ENCODE data around the gene CEP350. TPM values are rescaled to one million over a fixed set of nuclear protein-coding genes. Genes with fewer than 3 reads are reported as not detected.

The CEP350 gene
- total RNA-seq, 2 donors from 2014 or later = 43.3 to 67.4 TPM

DNA sequence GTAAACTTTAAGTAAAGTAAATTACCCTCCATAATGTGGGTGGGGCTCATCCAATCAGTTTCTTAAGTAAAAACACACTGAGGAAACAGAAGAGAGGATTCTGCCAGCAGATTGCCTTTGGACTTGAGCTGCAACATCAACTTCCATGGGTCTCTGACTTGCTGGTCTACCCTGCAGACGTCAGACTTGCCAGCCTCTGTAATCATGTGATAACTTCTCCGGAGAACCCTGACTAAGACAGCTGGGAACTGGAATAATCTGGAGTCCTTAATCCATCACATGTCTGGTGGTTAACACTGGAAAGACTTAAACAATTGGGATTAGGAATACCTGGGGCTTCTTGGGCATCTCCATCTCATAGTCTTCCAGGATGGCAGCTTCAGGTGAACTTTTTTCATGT, 13.2 kb upstream of the CEP350 start:
- no peaks in the 10 kb centered on the region for H3K36me3 ChIP-seq
- TF ChIP-seq CTCF (IDR thresholded peaks at IDR 0.05) = no peak
- TF ChIP-seq POLR2AphosphoS5 (IDR thresholded peaks at IDR 0.05) = no peak
- TF ChIP-seq POLR2A (IDR thresholded peaks at IDR 0.05) = no peak

DNA sequence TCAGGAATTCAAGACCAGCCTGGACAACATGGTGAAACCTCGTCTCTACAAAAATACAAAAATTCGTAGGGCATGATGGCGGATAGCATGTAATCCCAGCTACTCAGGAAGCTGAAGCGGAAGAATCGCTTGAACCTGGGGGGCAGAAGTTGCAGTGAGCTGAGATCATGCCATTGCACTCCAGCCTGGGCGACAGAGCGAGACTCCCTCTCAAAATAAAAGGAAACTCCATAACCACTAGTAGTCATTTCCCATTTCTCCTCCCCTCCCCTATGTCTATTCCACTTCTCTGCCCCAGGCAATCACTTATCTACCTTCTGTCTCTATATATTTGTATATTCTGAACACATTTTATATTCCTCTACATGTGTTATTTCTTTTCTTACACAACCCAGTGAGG, 4.0 kb upstream of the CEP350 start:
- H3K4me1 ChIP-seq (replicated peaks) = no peaks in the 10 kb centered on the region
- H3K36me3 ChIP-seq = no peaks in the 10 kb centered on the region
- WGBS = 84% methylated on average over 7 of the region's 7 CpGs
- H3K9me3 ChIP-seq = no peaks in the 10 kb centered on the region
- DNase-seq (ENCODE audit: low spot score) = no peak
- no peaks in the 10 kb centered on the region for H3K27me3 ChIP-seq (replicated peaks; ENCODE audit: insufficient read depth)
- no peak overlapping the region for H3K4me3 ChIP-seq
- H3K27ac ChIP-seq = no peak overlapping the region
- intact Hi-C loops (cut with DNase I) = loop anchor here (10.0 kb wide), 1 partner anchor 204 kb away; the partner anchor contains the start of gene QSOX1
- TF ChIP-seq POLR2AphosphoS5 (IDR thresholded peaks at IDR 0.05) (no peak), CTCF (IDR thresholded peaks at IDR 0.05) (no peak), POLR2A (IDR thresholded peaks at IDR 0.05) (no peak)

More for the DNA sequence above, 13.2 kb upstream of the CEP350 start:
- Histone ChIP-seq H3K27ac (no peak overlapping the region), H3K4me3 (no peak overlapping the region), H3K4me1 (replicated peaks) (no peaks in the 10 kb centered on the region), H3K9me3 (no peaks in the 10 kb centered on the region), H3K27me3 (replicated peaks; ENCODE audit: insufficient read depth) (no peaks in the 10 kb centered on the region)
- 77% methylated on average over 2 of the region's 2 CpGs for WGBS
- no peak for DNase-seq (ENCODE audit: low spot score)
- intact Hi-C loops (cut with DNase I) = no loop called here

DNA sequence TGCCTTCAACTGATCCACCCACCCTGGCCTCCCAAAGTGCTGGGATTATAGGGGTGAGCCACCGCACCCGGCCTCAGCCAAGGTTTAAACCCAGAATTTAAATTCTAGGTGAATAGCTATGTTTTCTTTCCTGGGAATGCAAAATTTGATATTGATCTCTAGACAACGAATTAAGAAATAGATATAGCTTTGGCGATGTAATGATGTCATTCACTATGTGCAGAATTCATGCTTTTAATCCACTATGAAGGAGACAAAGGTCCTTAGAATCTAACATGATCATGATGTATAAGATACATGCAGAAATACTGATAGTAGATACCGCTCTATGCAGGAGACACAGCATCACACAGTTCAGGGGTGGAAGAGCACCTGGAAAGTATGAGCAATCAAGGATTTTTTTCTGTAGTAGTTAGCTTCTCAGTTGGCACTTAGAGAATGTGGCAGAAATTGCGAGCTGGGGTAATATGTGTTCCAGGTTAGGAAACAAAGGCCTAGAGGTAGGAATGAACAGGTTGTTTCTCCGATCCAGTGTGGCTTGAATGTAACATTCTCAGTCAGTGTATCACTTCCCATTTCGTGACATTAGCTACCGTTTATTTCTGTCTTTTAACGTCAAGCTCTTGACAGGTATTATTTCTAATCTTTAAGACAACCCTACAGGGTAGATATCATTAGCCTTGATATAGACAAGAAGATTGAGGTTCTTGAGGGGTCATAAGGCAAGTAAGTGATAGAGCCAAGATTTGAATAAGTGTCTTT, 3.0 kb upstream of the CEP350 start:
- no peaks in the 10 kb centered on the region for H3K36me3 ChIP-seq
- H3K27ac ChIP-seq = no peak overlapping the region
- intact Hi-C loops (cut with DNase I) = loop anchor here (10.0 kb wide), 1 partner anchor 203 kb away; the partner anchor contains the start of gene QSOX1
- no peak for DNase-seq (ENCODE audit: low spot score)
- H3K9me3 ChIP-seq = no peaks in the 10 kb centered on the region
- TF ChIP-seq CTCF (IDR thresholded peaks at IDR 0.05) = no peak
- no peak for TF ChIP-seq POLR2A (IDR thresholded peaks at IDR 0.05)
- no peak for TF ChIP-seq POLR2AphosphoS5 (IDR thresholded peaks at IDR 0.05)
- no peak overlapping the region for H3K4me3 ChIP-seq
- H3K27me3 ChIP-seq (replicated peaks; ENCODE audit: insufficient read depth) = no peaks in the 10 kb centered on the region
- 91% methylated on average over 10 of the region's 10 CpGs for WGBS
- H3K4me1 ChIP-seq (replicated peaks) = no peaks in the 10 kb centered on the region

DNA sequence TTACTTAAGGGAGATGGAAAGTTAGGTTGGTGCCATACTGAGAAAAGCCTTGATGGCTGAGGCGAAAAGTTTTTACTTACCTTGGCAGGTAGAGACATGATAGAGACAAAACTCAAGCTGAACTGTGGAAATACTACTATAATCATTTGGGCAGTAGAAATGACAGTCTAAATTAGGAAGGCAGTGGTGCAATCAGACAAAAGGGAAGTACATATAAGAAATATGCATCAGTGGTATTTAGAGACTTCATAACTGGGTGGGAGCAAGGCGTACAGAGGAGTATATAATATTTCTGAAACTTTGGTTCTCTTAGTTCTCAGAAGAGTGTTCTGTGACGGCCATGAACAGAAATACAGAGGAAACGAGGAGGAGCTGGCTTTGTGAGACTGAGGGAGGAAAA, 2.4 kb upstream of the CEP350 start:
- Histone ChIP-seq H3K27me3 (replicated peaks; ENCODE audit: insufficient read depth) (no peaks in the 10 kb centered on the region), H3K9me3 (no peaks in the 10 kb centered on the region), H3K27ac (no peak overlapping the region), H3K4me3 (no peak overlapping the region), H3K4me1 (replicated peaks) (no peaks in the 10 kb centered on the region), H3K36me3 (no peaks in the 10 kb centered on the region)
- intact Hi-C loops (cut with DNase I) = loop anchor here (10.0 kb wide), 1 partner anchor 203 kb away; the partner anchor contains the start of gene QSOX1
- no peak for TF ChIP-seq POLR2AphosphoS5 (IDR thresholded peaks at IDR 0.05)
- no peak for TF ChIP-seq POLR2A (IDR thresholded peaks at IDR 0.05)
- no peak for TF ChIP-seq CTCF (IDR thresholded peaks at IDR 0.05)
- WGBS = 87% methylated on average over 4 of the region's 4 CpGs
- DNase-seq (ENCODE audit: low spot score) = no peak
